HEK293 (cell line): Measurements from ENCODE around the gene URAD.

Source experiments
- ZBTB1 ChIP-seq: fragments of 450-650 bp; formaldehyde crosslinking; IDR thresholded peaks from 2 replicates; pipeline ENCODE4 v1.5.1; 2016; ENCODE audit warnings: missing biosample characterization, missing genetic modification characterization
- ZNF24 ChIP-seq: fragments of 450-650 bp; formaldehyde crosslinking; IDR thresholded peaks from 2 replicates; pipeline ENCODE4 v1.5.1; 2016; ENCODE audit warnings: missing biosample characterization, missing genetic modification characterization
- ZXDB ChIP-seq: fragments of 450-650 bp; formaldehyde crosslinking; IDR thresholded peaks from 2 replicates; pipeline ENCODE4 v1.5.1; 2016; ENCODE audit warnings: missing biosample characterization, missing genetic modification characterization
- TF ChIP-seq, protein P1 (sequence below): fragments of 450-650 bp; formaldehyde crosslinking; IDR thresholded peaks from 2 replicates; pipeline ENCODE4 v1.5.1; 2016; ENCODE audit warnings: missing biosample characterization, missing genetic modification characterization
- TF ChIP-seq, protein P2 (sequence below): fragments of 450-650 bp; formaldehyde crosslinking; IDR thresholded peaks from 2 replicates; pipeline ENCODE4 v1.5.1; 2016; ENCODE audit warnings: missing biosample characterization, missing genetic modification characterization

DNA sequence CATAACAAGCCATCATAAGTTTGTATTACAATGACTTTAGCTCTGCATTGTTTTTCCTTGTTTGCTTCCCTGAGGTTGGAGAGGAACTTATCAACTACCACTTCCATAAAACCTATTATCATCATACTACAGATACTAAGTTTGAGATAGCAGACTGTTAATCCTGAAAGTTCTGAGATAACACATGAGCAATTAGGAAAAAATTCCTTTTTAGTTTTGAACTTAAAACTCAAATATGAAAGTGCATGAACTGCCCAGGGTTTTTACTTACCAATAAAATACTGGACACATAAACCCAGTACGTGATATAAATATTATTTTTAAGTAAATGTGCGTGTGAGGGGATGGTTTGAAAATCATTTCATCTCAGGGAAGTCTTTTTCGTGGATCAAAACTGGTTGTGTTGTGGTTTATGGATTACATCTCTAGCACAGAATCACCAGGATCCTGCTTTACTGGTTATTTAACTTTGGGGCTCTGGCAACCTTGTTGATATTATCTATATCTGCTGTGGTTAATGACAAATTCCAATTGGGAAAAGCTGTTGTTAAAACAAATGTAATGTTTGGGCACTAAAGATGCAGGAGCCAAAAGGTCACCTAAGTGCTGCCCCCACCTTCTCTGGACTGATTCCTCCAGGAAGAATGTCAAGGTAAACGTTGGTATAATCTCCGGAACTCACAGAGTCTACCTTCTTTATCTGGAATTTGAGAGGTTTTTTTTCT, 31.8 kb downstream of the URAD start:
- TF ChIP-seq, protein P1, sequence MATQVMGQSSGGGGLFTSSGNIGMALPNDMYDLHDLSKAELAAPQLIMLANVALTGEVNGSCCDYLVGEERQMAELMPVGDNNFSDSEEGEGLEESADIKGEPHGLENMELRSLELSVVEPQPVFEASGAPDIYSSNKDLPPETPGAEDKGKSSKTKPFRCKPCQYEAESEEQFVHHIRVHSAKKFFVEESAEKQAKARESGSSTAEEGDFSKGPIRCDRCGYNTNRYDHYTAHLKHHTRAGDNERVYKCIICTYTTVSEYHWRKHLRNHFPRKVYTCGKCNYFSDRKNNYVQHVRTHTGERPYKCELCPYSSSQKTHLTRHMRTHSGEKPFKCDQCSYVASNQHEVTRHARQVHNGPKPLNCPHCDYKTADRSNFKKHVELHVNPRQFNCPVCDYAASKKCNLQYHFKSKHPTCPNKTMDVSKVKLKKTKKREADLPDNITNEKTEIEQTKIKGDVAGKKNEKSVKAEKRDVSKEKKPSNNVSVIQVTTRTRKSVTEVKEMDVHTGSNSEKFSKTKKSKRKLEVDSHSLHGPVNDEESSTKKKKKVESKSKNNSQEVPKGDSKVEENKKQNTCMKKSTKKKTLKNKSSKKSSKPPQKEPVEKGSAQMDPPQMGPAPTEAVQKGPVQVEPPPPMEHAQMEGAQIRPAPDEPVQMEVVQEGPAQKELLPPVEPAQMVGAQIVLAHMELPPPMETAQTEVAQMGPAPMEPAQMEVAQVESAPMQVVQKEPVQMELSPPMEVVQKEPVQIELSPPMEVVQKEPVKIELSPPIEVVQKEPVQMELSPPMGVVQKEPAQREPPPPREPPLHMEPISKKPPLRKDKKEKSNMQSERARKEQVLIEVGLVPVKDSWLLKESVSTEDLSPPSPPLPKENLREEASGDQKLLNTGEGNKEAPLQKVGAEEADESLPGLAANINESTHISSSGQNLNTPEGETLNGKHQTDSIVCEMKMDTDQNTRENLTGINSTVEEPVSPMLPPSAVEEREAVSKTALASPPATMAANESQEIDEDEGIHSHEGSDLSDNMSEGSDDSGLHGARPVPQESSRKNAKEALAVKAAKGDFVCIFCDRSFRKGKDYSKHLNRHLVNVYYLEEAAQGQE (tag by site-specific recombination): no peak
- TF ChIP-seq ZNF24 (no peak), ZXDB (tag by site-specific recombination) (no peak), ZBTB1 (tag by site-specific recombination) (no peak)
- TF ChIP-seq, protein P2, sequence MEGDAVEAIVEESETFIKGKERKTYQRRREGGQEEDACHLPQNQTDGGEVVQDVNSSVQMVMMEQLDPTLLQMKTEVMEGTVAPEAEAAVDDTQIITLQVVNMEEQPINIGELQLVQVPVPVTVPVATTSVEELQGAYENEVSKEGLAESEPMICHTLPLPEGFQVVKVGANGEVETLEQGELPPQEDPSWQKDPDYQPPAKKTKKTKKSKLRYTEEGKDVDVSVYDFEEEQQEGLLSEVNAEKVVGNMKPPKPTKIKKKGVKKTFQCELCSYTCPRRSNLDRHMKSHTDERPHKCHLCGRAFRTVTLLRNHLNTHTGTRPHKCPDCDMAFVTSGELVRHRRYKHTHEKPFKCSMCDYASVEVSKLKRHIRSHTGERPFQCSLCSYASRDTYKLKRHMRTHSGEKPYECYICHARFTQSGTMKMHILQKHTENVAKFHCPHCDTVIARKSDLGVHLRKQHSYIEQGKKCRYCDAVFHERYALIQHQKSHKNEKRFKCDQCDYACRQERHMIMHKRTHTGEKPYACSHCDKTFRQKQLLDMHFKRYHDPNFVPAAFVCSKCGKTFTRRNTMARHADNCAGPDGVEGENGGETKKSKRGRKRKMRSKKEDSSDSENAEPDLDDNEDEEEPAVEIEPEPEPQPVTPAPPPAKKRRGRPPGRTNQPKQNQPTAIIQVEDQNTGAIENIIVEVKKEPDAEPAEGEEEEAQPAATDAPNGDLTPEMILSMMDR (tag by site-specific recombination): no peak
